ENCODE results near the gene ELAVL1. TPM values are rescaled to one million over a fixed set of nuclear protein-coding genes. Genes with fewer than 3 reads are reported as not detected.
"Not testable (repeated sequence)": the region's sequence is repeated elsewhere in the genome, so short reads cannot be mapped to it uniquely, and the experiment has no call there.

Gene ELAVL1
- total RNA-seq, 5 donors from 2014 or later (not counting 1 experiment from before 2014, with no cell fraction given): 33.6 to 62.1 (median 57.1) TPM

DNA sequence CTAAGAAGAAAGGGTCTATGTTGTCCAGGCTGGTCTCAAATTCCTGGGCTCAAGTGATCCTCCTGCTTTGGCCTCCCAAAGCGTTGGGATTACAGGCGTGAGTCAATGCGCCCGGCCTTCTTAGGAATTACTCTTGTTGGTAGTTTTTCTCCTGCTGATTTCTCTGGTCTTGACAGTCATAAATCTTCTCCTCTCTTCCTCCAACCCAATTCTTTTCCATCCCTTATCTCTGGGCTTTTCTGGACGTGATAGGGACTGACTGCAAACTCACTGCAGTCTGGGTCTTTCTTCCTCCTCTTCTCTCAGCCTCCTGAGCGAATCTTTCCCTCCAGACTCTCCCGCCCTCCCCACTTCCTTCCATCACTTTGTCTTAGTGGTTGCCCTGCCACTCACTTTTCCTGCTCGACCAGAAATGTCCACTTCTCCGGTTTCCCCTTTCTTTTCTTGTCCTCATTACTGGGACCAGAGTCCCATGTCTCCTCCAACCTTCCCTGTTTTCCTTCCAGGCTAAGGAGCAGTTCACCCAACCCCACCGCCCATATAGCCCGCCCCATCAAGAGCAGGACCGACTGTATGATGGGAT, 40.1 kb downstream of the ELAVL1 start:
- no peaks in the 10 kb centered on the region for H3K9me3 Mint-ChIP-seq
- CTCF ChIA-PET: no interaction called here
- H3K4me3 ChIP-seq (ENCODE audit: control insufficient read depth in 1 of 2, extremely low read depth in 1 of 2, low read length in 1 of 2): no peak overlapping the region
- ATAC-seq (replicated peaks in 1 of 4) (no peak), DNase-seq (no peak)
- 95% methylated on average over 4 of the region's 12 CpGs for WGBS (ENCODE audit: insufficient coverage)
- H3K36me3 ChIP-seq (ENCODE audit: control insufficient read depth in 2 of 2, extremely low read depth in 1 of 2, insufficient read depth in 1 of 2, low read length in 1 of 2): peaks cover 33 to 60% of the 10 kb centered on the region in 2 donors
- POLR2A ChIA-PET: no interaction called here
- H3K4me1 ChIP-seq (ENCODE audit: control insufficient read depth in 1 of 2, extremely low read depth in 1 of 2, insufficient read depth in 2 of 2, low read length in 2 of 2): no peaks in the 10 kb centered on the region
- no peaks in the 10 kb centered on the region for H3K27me3 Mint-ChIP-seq
- no peaks in the 10 kb centered on the region for H3K27me3 ChIP-seq (replicated peaks in 1 of 2; ENCODE audit: control insufficient read depth in 2 of 2, extremely low read depth in 1 of 2, insufficient read depth in 2 of 2, low read length in 1 of 2)
- no peak overlapping the region for H3K27ac Mint-ChIP-seq
- no peaks in the 10 kb centered on the region for H3K9me3 ChIP-seq
- no peak overlapping the region for H3K4me3 Mint-ChIP-seq
- no peaks in the 10 kb centered on the region for H3K4me1 Mint-ChIP-seq
- peaks cover 33% of the 10 kb centered on the region for H3K36me3 Mint-ChIP-seq
- H3K27ac ChIP-seq (ENCODE audit: low read length): no peak overlapping the region

DNA sequence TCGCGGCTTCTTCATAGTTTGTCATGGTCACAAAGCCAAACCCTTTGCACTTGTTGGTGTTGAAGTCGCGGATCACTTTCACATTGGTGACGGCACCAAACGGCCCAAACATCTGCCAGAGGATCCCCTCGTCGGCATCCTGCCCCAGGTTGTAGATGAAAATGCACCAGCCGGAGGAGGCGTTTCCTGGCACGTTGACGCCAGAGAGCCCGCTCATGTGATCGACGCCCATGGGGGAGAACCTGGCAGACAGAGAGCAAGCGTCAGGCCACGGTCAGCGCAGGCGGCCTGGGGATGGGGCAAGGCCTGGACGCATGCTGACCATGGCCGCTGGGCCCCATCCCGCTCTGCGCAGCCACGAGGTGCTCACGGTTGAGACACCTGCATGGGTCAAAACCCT, 41.9 kb downstream of the ELAVL1 start:
- ChIA-PET CTCF (no interaction called here), POLR2A (no interaction called here)
- Mint-ChIP-seq H3K4me3 (no peak overlapping the region), H3K27me3 (no peaks in the 10 kb centered on the region), H3K9me3 (no peaks in the 10 kb centered on the region), H3K4me1 (no peaks in the 10 kb centered on the region), H3K27ac (no peak overlapping the region), H3K36me3 (peaks cover 33% of the 10 kb centered on the region)
- ATAC-seq (replicated peaks in 1 of 4): no peak
- Histone ChIP-seq H3K4me3 (ENCODE audit: control insufficient read depth in 1 of 2, extremely low read depth in 1 of 2, low read length in 1 of 2) (no peak overlapping the region), H3K4me1 (ENCODE audit: control insufficient read depth in 1 of 2, extremely low read depth in 1 of 2, insufficient read depth in 2 of 2, low read length in 2 of 2) (no peaks in the 10 kb centered on the region), H3K9me3 (no peaks in the 10 kb centered on the region), H3K36me3 (ENCODE audit: control insufficient read depth in 2 of 2, extremely low read depth in 1 of 2, insufficient read depth in 1 of 2, low read length in 1 of 2) (peaks cover 27 to 54% of the 10 kb centered on the region in 2 donors), H3K27ac (ENCODE audit: low read length) (no peak overlapping the region), H3K27me3 (replicated peaks in 1 of 2; ENCODE audit: control insufficient read depth in 2 of 2, extremely low read depth in 1 of 2, insufficient read depth in 2 of 2, low read length in 1 of 2) (no peaks in the 10 kb centered on the region)
- no peak for DNase-seq
- 96% methylated on average over 21 of the region's 25 CpGs for WGBS (ENCODE audit: insufficient coverage)

DNA sequence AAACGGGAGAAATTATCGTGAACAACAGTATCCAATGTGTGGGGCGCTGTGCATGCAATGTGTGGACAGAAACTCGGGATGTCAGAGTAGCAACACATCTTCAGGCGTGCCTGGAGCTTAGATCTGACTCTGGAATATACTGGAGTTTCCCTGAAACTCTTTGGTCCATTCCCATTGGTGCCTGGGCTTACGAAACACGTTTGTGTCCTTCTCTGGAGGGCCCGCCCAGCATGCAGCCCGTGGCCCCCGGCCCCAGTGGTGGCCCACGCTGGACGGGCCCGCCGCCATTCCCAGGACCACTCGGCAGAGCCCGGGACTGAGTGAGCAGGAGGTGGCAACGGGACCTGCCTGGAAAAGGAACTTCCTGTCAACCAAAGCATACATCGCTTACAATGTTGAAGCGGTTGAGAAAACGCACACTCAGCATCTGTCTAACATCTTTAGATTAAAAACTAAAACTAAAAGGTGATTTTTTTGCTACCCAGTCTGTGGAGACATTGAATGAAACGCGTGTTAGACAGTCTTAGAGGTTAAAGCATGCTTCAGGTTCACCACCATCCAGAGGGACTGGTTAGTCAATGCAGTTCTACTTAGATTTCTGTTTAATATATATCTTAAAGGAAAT, 42.7 kb downstream of the ELAVL1 start:
- ChIA-PET POLR2A (no interaction called here), CTCF (interaction anchor here in 1 of 2 donors (0.6 kb wide), 1 partner anchor 139 kb away, joined by 4 read pairs; no protein-coding TSS in a partner anchor)
- Mint-ChIP-seq H3K36me3 (peaks cover 33% of the 10 kb centered on the region), H3K4me3 (no peak overlapping the region), H3K9me3 (no peaks in the 10 kb centered on the region), H3K4me1 (no peaks in the 10 kb centered on the region), H3K27me3 (no peaks in the 10 kb centered on the region), H3K27ac (no peak overlapping the region)
- H3K27ac ChIP-seq (ENCODE audit: low read length): no peak overlapping the region
- H3K36me3 ChIP-seq (ENCODE audit: control insufficient read depth in 2 of 2, extremely low read depth in 1 of 2, insufficient read depth in 1 of 2, low read length in 1 of 2): peaks cover 23 to 49% of the 10 kb centered on the region in 2 donors
- no peaks in the 10 kb centered on the region for H3K9me3 ChIP-seq
- ATAC-seq (replicated peaks in 1 of 4): no peak
- 98% methylated on average over 16 of the region's 22 CpGs for WGBS (ENCODE audit: insufficient coverage)
- DNase-seq: no peak
- H3K4me1 ChIP-seq (ENCODE audit: control insufficient read depth in 1 of 2, extremely low read depth in 1 of 2, insufficient read depth in 2 of 2, low read length in 2 of 2): no peaks in the 10 kb centered on the region
- no peak overlapping the region for H3K4me3 ChIP-seq (ENCODE audit: control insufficient read depth in 1 of 2, extremely low read depth in 1 of 2, low read length in 1 of 2)
- H3K27me3 ChIP-seq (replicated peaks in 1 of 2; ENCODE audit: control insufficient read depth in 2 of 2, extremely low read depth in 1 of 2, insufficient read depth in 2 of 2, low read length in 1 of 2): no peaks in the 10 kb centered on the region

DNA sequence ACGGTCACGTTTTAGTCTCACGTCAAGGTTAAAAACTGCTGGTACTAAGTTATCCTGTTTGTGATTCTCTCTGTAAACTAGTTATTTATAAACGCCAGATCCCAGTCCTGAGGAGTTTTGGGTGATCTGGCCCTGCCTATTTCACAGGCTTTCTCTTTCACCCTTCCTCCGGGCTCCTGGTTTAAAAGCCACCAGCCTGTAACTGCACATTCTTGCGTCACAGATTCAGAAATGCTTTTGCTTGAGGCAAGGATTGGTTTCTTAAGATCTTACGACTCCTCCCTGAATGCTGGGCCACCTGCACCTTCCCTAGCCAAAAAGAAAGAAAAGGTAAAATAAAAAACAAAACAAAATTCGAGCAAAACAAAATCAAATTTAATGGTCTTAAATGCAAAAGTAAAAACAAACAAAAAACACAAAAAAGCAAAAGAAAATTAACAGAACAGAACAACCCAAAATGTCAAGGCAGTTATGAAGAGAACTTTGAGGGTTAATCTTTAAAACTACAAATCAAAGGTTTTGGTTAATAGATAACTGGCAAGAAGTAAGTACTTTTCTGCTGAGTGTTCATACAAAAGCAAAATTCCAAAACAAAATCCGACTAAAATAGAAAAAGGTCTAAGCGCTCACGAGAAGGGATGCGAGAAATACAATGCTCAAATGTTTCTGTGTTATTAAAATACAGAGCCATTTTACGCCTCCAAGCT, 43.4 kb downstream of the ELAVL1 start:
- 98% methylated on average over 4 of the region's 13 CpGs for WGBS (ENCODE audit: insufficient coverage)
- no peaks in the 10 kb centered on the region for H3K9me3 ChIP-seq
- no peak for ATAC-seq (replicated peaks in 1 of 4)
- H3K27ac ChIP-seq (ENCODE audit: low read length): no peak overlapping the region
- Mint-ChIP-seq H3K9me3 (no peaks in the 10 kb centered on the region), H3K36me3 (peaks cover 26% of the 10 kb centered on the region), H3K4me3 (no peak overlapping the region), H3K4me1 (no peaks in the 10 kb centered on the region), H3K27ac (no peak overlapping the region), H3K27me3 (no peaks in the 10 kb centered on the region)
- DNase-seq: no peak
- ChIA-PET POLR2A (no interaction called here), CTCF (interaction anchor here in 1 of 2 donors (0.6 kb wide), 1 partner anchor 138 kb away, joined by 4 read pairs; no protein-coding TSS in a partner anchor)
- no peak overlapping the region for H3K4me3 ChIP-seq (ENCODE audit: control insufficient read depth in 1 of 2, extremely low read depth in 1 of 2, low read length in 1 of 2)
- H3K4me1 ChIP-seq (ENCODE audit: control insufficient read depth in 1 of 2, extremely low read depth in 1 of 2, insufficient read depth in 2 of 2, low read length in 2 of 2): no peaks in the 10 kb centered on the region
- H3K36me3 ChIP-seq (ENCODE audit: control insufficient read depth in 2 of 2, extremely low read depth in 1 of 2, insufficient read depth in 1 of 2, low read length in 1 of 2): peaks cover 21 to 45% of the 10 kb centered on the region in 2 donors
- H3K27me3 ChIP-seq (replicated peaks in 1 of 2; ENCODE audit: control insufficient read depth in 2 of 2, extremely low read depth in 1 of 2, insufficient read depth in 2 of 2, low read length in 1 of 2): no peaks in the 10 kb centered on the region

DNA sequence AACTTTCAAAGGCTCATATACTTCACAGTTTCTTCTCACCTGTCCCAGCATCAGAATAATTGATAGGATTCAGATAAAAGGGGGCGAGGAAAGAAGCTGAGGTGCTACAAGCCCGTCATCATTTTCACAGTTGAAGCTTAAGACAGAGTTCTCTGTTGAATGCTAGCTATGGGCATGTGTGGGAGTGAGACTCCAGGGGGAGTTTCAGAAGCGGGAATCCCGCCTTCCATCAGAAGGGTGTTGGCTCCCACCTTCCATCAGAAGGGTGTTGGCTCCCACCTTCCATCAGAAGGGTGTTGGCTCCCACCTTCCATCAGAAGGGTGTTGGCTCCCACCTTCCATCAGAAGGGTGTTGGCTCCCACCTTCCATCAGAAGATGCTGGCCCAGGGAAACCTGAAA, 44.4 kb downstream of the ELAVL1 start:
- POLR2A ChIA-PET: interaction anchor here in 1 of 2 donors (0.6 kb wide), 1 partner anchor 9 kb away, joined by 5 read pairs; no protein-coding TSS in a partner anchor
- H3K36me3 ChIP-seq (ENCODE audit: control insufficient read depth in 2 of 2, extremely low read depth in 1 of 2, insufficient read depth in 1 of 2, low read length in 1 of 2): peaks cover 17 to 37% of the 10 kb centered on the region in 2 donors
- H3K36me3 Mint-ChIP-seq: peaks cover 21% of the 10 kb centered on the region
- H3K27ac ChIP-seq (ENCODE audit: low read length); H3K4me3 ChIP-seq (ENCODE audit: control insufficient read depth in 1 of 2, extremely low read depth in 1 of 2, low read length in 1 of 2); H3K9me3 ChIP-seq; CTCF ChIA-PET; H3K4me3 Mint-ChIP-seq; H3K27me3 Mint-ChIP-seq; H3K27me3 ChIP-seq (replicated peaks in 1 of 2; ENCODE audit: control insufficient read depth in 2 of 2, extremely low read depth in 1 of 2, insufficient read depth in 2 of 2, low read length in 1 of 2); H3K27ac Mint-ChIP-seq; H3K9me3 Mint-ChIP-seq; H3K4me1 Mint-ChIP-seq; H3K4me1 ChIP-seq (ENCODE audit: control insufficient read depth in 1 of 2, extremely low read depth in 1 of 2, insufficient read depth in 2 of 2, low read length in 2 of 2); ATAC-seq (replicated peaks in 1 of 4); DNase-seq: not testable (repeated sequence)
- WGBS (ENCODE audit: insufficient coverage): no CpG with 5 or more reads among the region's 4 CpGs

DNA sequence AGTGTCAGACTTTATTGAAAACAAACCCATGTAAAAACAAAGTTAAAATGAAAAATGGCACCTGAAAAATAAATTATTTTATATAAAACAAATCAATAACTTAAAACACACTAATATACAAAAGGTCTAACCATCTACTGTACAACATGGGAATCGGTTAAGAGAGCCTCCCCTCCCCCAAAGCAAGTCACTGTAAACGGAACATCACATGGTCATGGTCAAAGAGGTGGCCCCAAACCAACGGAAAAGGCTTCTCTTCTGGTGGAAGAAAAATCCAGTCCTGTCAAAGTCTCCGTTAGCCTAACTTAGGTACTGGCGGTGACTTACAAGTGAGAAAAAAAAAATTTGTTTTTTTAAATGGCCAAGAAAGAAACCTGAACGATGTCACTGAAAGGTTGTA, 46.2 kb downstream of the ELAVL1 start:
- no peak overlapping the region for H3K4me3 Mint-ChIP-seq
- H3K36me3 Mint-ChIP-seq: peaks cover 14% of the 10 kb centered on the region
- Histone ChIP-seq H3K27me3 (replicated peaks in 1 of 2; ENCODE audit: control insufficient read depth in 2 of 2, extremely low read depth in 1 of 2, insufficient read depth in 2 of 2, low read length in 1 of 2) (no peaks in the 10 kb centered on the region), H3K27ac (ENCODE audit: low read length) (no peak overlapping the region), H3K9me3 (no peaks in the 10 kb centered on the region), H3K36me3 (ENCODE audit: control insufficient read depth in 2 of 2, extremely low read depth in 1 of 2, insufficient read depth in 1 of 2, low read length in 1 of 2) (peaks cover 14 to 22% of the 10 kb centered on the region in 2 donors), H3K4me3 (ENCODE audit: control insufficient read depth in 1 of 2, extremely low read depth in 1 of 2, low read length in 1 of 2) (no peak overlapping the region), H3K4me1 (ENCODE audit: control insufficient read depth in 1 of 2, extremely low read depth in 1 of 2, insufficient read depth in 2 of 2, low read length in 2 of 2) (no peaks in the 10 kb centered on the region)
- DNase-seq: no peak
- no peaks in the 10 kb centered on the region for H3K4me1 Mint-ChIP-seq
- no peaks in the 10 kb centered on the region for H3K9me3 Mint-ChIP-seq
- WGBS (ENCODE audit: insufficient coverage): 66% methylated on average over 4 of the region's 6 CpGs
- no peaks in the 10 kb centered on the region for H3K27me3 Mint-ChIP-seq
- ChIA-PET POLR2A (no interaction called here), CTCF (interaction anchor here in 1 of 2 donors (0.6 kb wide), 1 partner anchor 182 kb away, joined by 7 read pairs; no protein-coding TSS in a partner anchor)
- no peak overlapping the region for H3K27ac Mint-ChIP-seq
- ATAC-seq (replicated peaks in 1 of 4): no peak
